Esophagus muscularis mucosa (tissue), 4 donors: ENCODE data around the gene SAT1. TPM values are rescaled to one million over a fixed set of nuclear protein-coding genes. Genes with fewer than 3 reads are reported as not detected.

Experiments
- DNase-seq: peaks from one replicate; pipeline ENCODE4 v3.0.0-alpha.2; 2017; ENCODE audit errors: extremely low spot score
- H3K27ac ChIP-seq, 4 donors: fragments of 200-600 bp; sonication (generic); replicated peaks in 1 of 4; 1 replicate in 3 of 4; 2 replicates in 1 of 4; pipeline ENCODE4 v1.5.1; 2016 to 2019; ENCODE audit warnings: mild to moderate bottlenecking in 1 of 4
- H3K27me3 ChIP-seq, 4 donors: fragments of 200-600 bp; sonication (generic); one replicate each; pipeline versions ENCODE4 v1.5.1 to v1.6.0; 2016 to 2019
- H3K36me3 ChIP-seq, 4 donors: fragments of 200-600 bp; sonication (generic); one replicate each; pipeline ENCODE4 v1.5.1; 2016 to 2019
- H3K4me1 ChIP-seq, 4 donors: fragments of 200-600 bp; sonication (generic); one replicate each; pipeline ENCODE4 v1.5.1; 2016 to 2019
- H3K4me3 ChIP-seq, 4 donors: fragments of 200-600 bp; sonication (generic); 1 replicate in 2 of 4; 2 replicates in 2 of 4; pipeline ENCODE4 v1.5.1; 2016 to 2019; ENCODE audit warnings: mild to moderate bottlenecking in 4 of 4, moderate library complexity in 1 of 4
- H3K9me3 ChIP-seq, 4 donors: fragments of 200-600 bp; sonication (generic); 1 replicate in 3 of 4; 2 replicates in 1 of 4; pipeline ENCODE4 v1.5.1; 2016 to 2019
- CTCF ChIP-seq, 3 experiments: fragments of 200-600 bp in 2 of 3; fragments of 450-650 bp in 1 of 3; sonication (generic) in 2 of 3; IDR thresholded peaks; one replicate each; pipeline ENCODE4 v1.5.1; 2017 to 2019; ENCODE audit warnings: antibody characterized with exemption in 3 of 3, mild to moderate bottlenecking in 2 of 3, moderate library complexity in 1 of 3
- EP300 ChIP-seq: sonication (generic); formaldehyde crosslinking; IDR thresholded peaks from one replicate; pipeline ENCODE4 v1.6.1; 2017; ENCODE audit warnings: antibody characterized with exemption
- POLR2A ChIP-seq: fragments of 450-650 bp; IDR thresholded peaks from one replicate; pipeline ENCODE4 v1.6.1; 2017; ENCODE audit warnings: antibody characterized with exemption, moderate library complexity, mild to moderate bottlenecking, low read depth
- POLR2AphosphoS5 ChIP-seq, 2 donors: sonication (generic); formaldehyde crosslinking; IDR thresholded peaks; one replicate each; pipeline ENCODE4 v1.6.1; 2017; ENCODE audit warnings: antibody characterized with exemption in 2 of 2
- WGBS: methylation state at CpG from one replicate; pipeline ENCODE4 v1.1.5; 2018; 5-methylcytosine and 5-hydroxymethylcytosine counted together
- intact Hi-C: fragments of 100-400 bp; cut with DNase I; formaldehyde crosslinking; loops from one replicate; pipeline ENCODE4 v1.15.1; 2023
- total RNA-seq, 4 donors: library from RNA; depleted of rRNA; stranded (reverse); fragments of >200 nt; gene quantifications; one replicate each; pipeline versions ENCODE4 v1.1.0 to v1.2.1, GENCODE V29; 2016

The SAT1 gene
- total RNA-seq, 4 donors from 2014 or later: 152 to 621 (median 206) TPM

- no peak overlapping the region for H3K27ac ChIP-seq
Observed at GRCh38 chrX:23810279-23810678, 27.3 kb downstream of the SAT1 start.

GRCh38 chrX:23811108-23811651, 28.2 kb downstream of the SAT1 start:
- no peak for DNase-seq
- no peaks in the 10 kb centered on the region for H3K27me3 ChIP-seq
- H3K36me3 ChIP-seq: no peaks in the 10 kb centered on the region
- H3K4me3 ChIP-seq: no peak overlapping the region
- H3K27ac ChIP-seq: peak overlapping the region in 1 of 4 donors; percentile 18
- WGBS: 74% methylated on average over 10 of the region's 10 CpGs
- H3K9me3 ChIP-seq: peaks cover 0 to 9% (median 0%) of the 10 kb centered on the region in 4 donors
- TF ChIP-seq CTCF (IDR thresholded peaks at IDR 0.05) (no peak), POLR2AphosphoS5 (IDR thresholded peaks at IDR 0.05) (peak in 1 of 2 donors; percentile 31), POLR2A (no peak)
- intact Hi-C loops: no loop called here
- H3K4me1 ChIP-seq: peaks cover 0 to 12% (median 5%) of the 10 kb centered on the region in 4 donors

More at GRCh38 chrX:23810279-23810678, 27.3 kb downstream of the SAT1 start:
- intact Hi-C loops: no loop called here
- H3K4me3 ChIP-seq: no peak overlapping the region
- TF ChIP-seq POLR2AphosphoS5 (IDR thresholded peaks at IDR 0.05) (no peak), POLR2A (no peak)
- WGBS: 57% methylated on average over 3 of the region's 3 CpGs
- H3K4me1 ChIP-seq: peaks cover 0 to 12% (median 5%) of the 10 kb centered on the region in 4 donors
- H3K9me3 ChIP-seq: peaks cover 0 to 9% (median 0%) of the 10 kb centered on the region in 4 donors
- no peaks in the 10 kb centered on the region for H3K27me3 ChIP-seq
- DNase-seq: no peak
- H3K36me3 ChIP-seq: no peaks in the 10 kb centered on the region

GRCh38 chrX:23811656-23812055, 28.7 kb downstream of the SAT1 start:
- Histone ChIP-seq H3K4me1 (peaks cover 0 to 11% (median 5%) of the 10 kb centered on the region in 4 donors), H3K27me3 (no peaks in the 10 kb centered on the region), H3K9me3 (peaks cover 0 to 9% (median 0%) of the 10 kb centered on the region in 4 donors), H3K36me3 (no peaks in the 10 kb centered on the region), H3K27ac (peak overlapping the region in 1 of 4 donors; percentile 18), H3K4me3 (no peak overlapping the region)
- TF ChIP-seq POLR2A (no peak), CTCF (IDR thresholded peaks at IDR 0.05) (no peak), EP300 (no peak), POLR2AphosphoS5 (IDR thresholded peaks at IDR 0.05) (no peak)
- WGBS: 83% methylated on average over 6 of the region's 6 CpGs
- no peak for DNase-seq
- intact Hi-C loops: no loop called here

GRCh38 chrX:23813808-23814207, 30.8 kb downstream of the SAT1 start:
- 100% methylated on average over 1 of the region's 1 CpG for WGBS
- no peak overlapping the region for H3K27ac ChIP-seq
- H3K4me1 ChIP-seq: no peaks in the 10 kb centered on the region
- TF ChIP-seq EP300 (no peak), POLR2AphosphoS5 (IDR thresholded peaks at IDR 0.05) (no peak), POLR2A (no peak), CTCF (IDR thresholded peaks at IDR 0.05) (no peak)
- H3K27me3 ChIP-seq: no peaks in the 10 kb centered on the region
- intact Hi-C loops: no loop called here
- H3K4me3 ChIP-seq: no peak overlapping the region
- H3K36me3 ChIP-seq: no peaks in the 10 kb centered on the region
- peaks cover 0 to 9% (median 0%) of the 10 kb centered on the region in 4 donors for H3K9me3 ChIP-seq
- no peak for DNase-seq

GRCh38 chrX:23815376-23815775, 32.4 kb downstream of the SAT1 start:
- intact Hi-C loops: no loop called here
- Histone ChIP-seq H3K27me3 (no peaks in the 10 kb centered on the region), H3K27ac (no peak overlapping the region), H3K4me3 (no peak overlapping the region), H3K36me3 (no peaks in the 10 kb centered on the region), H3K9me3 (peaks cover 0 to 9% (median 0%) of the 10 kb centered on the region in 4 donors), H3K4me1 (no peaks in the 10 kb centered on the region)
- no peak for DNase-seq
- WGBS: 92% methylated on average over 7 of the region's 7 CpGs
- TF ChIP-seq CTCF (IDR thresholded peaks at IDR 0.05) (no peak), EP300 (no peak), POLR2A (no peak), POLR2AphosphoS5 (IDR thresholded peaks at IDR 0.05) (no peak)
